ENCODE data around the gene ENHO. TPM values are rescaled to one million over a fixed set of nuclear protein-coding genes. Genes with fewer than 3 reads are reported as not detected.

The ENHO gene
- total RNA-seq, 1 donor from 2014 or later, result 4.4 TPM

- Histone ChIP-seq H3K4me2 (no peak overlapping the region), H2AFZ (replicated peaks) (no peak overlapping the region), H3K9me3 (ENCODE audit: low read depth) (no peaks in the 10 kb centered on the region), H3K4me1 (peaks cover 14% of the 10 kb centered on the region), H3K27me3 (no peaks in the 10 kb centered on the region), H3K27ac (no peak overlapping the region), H4K20me1 (ENCODE audit: low read depth) (no peaks in the 10 kb centered on the region), H3K36me3 (no peaks in the 10 kb centered on the region), H3F3A (ENCODE audit: low read depth) (no peaks in the 10 kb centered on the region), H3K79me2 (ENCODE audit: low read depth) (no peaks in the 10 kb centered on the region), H3K4me3 (no peak overlapping the region), H3K9ac (no peak overlapping the region)
- Mint-ChIP-seq H3K9me3 (no peaks in the 10 kb centered on the region), H3K27me3 (ENCODE audit: insufficient read depth, low read depth) (peaks cover 5% of the 10 kb centered on the region), H3K4me1 (peaks cover 33% of the 10 kb centered on the region), H3K36me3 (peaks cover 18% of the 10 kb centered on the region), H3K27ac (peak overlapping the region; percentile 33), H3K4me3 (peak overlapping the region; percentile 64)
- DNase-seq (ENCODE audit: low spot score), result no peak
- no peak for TF ChIP-seq EZH2 (IDR thresholded peaks at IDR 0.05)
- TF ChIP-seq EZH2phosphoT487 (IDR thresholded peaks at IDR 0.05), result no peak
- TF ChIP-seq, protein P1, sequence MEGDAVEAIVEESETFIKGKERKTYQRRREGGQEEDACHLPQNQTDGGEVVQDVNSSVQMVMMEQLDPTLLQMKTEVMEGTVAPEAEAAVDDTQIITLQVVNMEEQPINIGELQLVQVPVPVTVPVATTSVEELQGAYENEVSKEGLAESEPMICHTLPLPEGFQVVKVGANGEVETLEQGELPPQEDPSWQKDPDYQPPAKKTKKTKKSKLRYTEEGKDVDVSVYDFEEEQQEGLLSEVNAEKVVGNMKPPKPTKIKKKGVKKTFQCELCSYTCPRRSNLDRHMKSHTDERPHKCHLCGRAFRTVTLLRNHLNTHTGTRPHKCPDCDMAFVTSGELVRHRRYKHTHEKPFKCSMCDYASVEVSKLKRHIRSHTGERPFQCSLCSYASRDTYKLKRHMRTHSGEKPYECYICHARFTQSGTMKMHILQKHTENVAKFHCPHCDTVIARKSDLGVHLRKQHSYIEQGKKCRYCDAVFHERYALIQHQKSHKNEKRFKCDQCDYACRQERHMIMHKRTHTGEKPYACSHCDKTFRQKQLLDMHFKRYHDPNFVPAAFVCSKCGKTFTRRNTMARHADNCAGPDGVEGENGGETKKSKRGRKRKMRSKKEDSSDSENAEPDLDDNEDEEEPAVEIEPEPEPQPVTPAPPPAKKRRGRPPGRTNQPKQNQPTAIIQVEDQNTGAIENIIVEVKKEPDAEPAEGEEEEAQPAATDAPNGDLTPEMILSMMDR (IDR thresholded peaks at IDR 0.05), result no peak
Measured at GRCh38 chr9:34554211-34555001, 31.6 kb upstream of the ENHO start.

- TF ChIP-seq, protein P1 (IDR thresholded peaks at IDR 0.05), result no peak
- TF ChIP-seq EZH2 (IDR thresholded peaks at IDR 0.05), result no peak
- no peak for TF ChIP-seq EZH2phosphoT487 (IDR thresholded peaks at IDR 0.05)
- no peak overlapping the region for H3K27ac ChIP-seq
- H2AFZ ChIP-seq (replicated peaks), result no peak overlapping the region
- H4K20me1 ChIP-seq (ENCODE audit: low read depth), result no peaks in the 10 kb centered on the region
- H3K79me2 ChIP-seq (ENCODE audit: low read depth), result no peaks in the 10 kb centered on the region
- H3K4me2 ChIP-seq, result no peak overlapping the region
- Mint-ChIP-seq H3K4me3 (no peak overlapping the region), H3K36me3 (peaks cover 18% of the 10 kb centered on the region), H3K9me3 (no peaks in the 10 kb centered on the region), H3K27ac (no peak overlapping the region), H3K4me1 (peaks cover 25% of the 10 kb centered on the region), H3K27me3 (ENCODE audit: insufficient read depth, low read depth) (peaks cover 4% of the 10 kb centered on the region)
- H3K9ac ChIP-seq, result no peak overlapping the region
- H3K4me1 ChIP-seq, result peaks cover 6% of the 10 kb centered on the region
- no peaks in the 10 kb centered on the region for H3F3A ChIP-seq (ENCODE audit: low read depth)
- H3K27me3 ChIP-seq, result no peaks in the 10 kb centered on the region
- H3K9me3 ChIP-seq (ENCODE audit: low read depth), result no peaks in the 10 kb centered on the region
- H3K36me3 ChIP-seq, result no peaks in the 10 kb centered on the region
- H3K4me3 ChIP-seq, result no peak overlapping the region
- DNase-seq (ENCODE audit: low spot score), result no peak
Measured at GRCh38 chr9:34553511-34554021, 30.8 kb upstream of the ENHO start.

- Histone ChIP-seq H2AFZ (replicated peaks) (no peak overlapping the region), H3K4me1 (peaks cover 5% of the 10 kb centered on the region), H3K4me3 (no peak overlapping the region), H3K79me2 (ENCODE audit: low read depth) (no peaks in the 10 kb centered on the region), H3K36me3 (no peaks in the 10 kb centered on the region), H4K20me1 (ENCODE audit: low read depth) (no peaks in the 10 kb centered on the region), H3K27ac (no peak overlapping the region), H3K27me3 (no peaks in the 10 kb centered on the region), H3K9me3 (ENCODE audit: low read depth) (no peaks in the 10 kb centered on the region), H3F3A (ENCODE audit: low read depth) (no peaks in the 10 kb centered on the region), H3K4me2 (no peak overlapping the region), H3K9ac (no peak overlapping the region)
- Mint-ChIP-seq H3K4me3 (no peak overlapping the region), H3K4me1 (peaks cover 25% of the 10 kb centered on the region), H3K27ac (no peak overlapping the region), H3K36me3 (peaks cover 18% of the 10 kb centered on the region), H3K9me3 (no peaks in the 10 kb centered on the region), H3K27me3 (ENCODE audit: insufficient read depth, low read depth) (peaks cover 6% of the 10 kb centered on the region)
- DNase-seq (ENCODE audit: low spot score), result no peak
- TF ChIP-seq EZH2 (IDR thresholded peaks at IDR 0.05) (no peak), EZH2phosphoT487 (IDR thresholded peaks at IDR 0.05) (no peak)
- TF ChIP-seq, protein P1 (IDR thresholded peaks at IDR 0.05), result no peak
Measured at GRCh38 chr9:34552986-34553385, 30.2 kb upstream of the ENHO start.
